SU-DHL-6 (cell line): ENCODE measurements around the gene CCR7.

Experiments used
- H2AFZ ChIP-seq: fragments of 200-600 bp; sonication (generic); 2 replicates; pipeline ENCODE4 v1.6.1; 2014; ENCODE audit warnings: low read depth, mild to moderate bottlenecking, moderate library complexity, mixed read lengths, antibody characterized with exemption, low read length; ENCODE audit not compliant: severe bottlenecking
- H3F3A ChIP-seq: fragments of 200-600 bp; shearing (Covaris generic); 2 replicates; pipeline ENCODE4 v1.6.0; 2016; ENCODE audit warnings: antibody characterized with exemption, mild to moderate bottlenecking; ENCODE audit not compliant: insufficient read depth
- H3K27ac ChIP-seq: fragments of 200-600 bp; sonication (generic); 2 replicates; pipeline ENCODE4 v1.5.1; 2016; ENCODE audit warnings: low read depth, mild to moderate bottlenecking, low read length, moderate library complexity, mixed read lengths
- H3K27me3 ChIP-seq: fragments of 200-600 bp; sonication (generic), shearing (Covaris generic); 2 replicates; pipeline ENCODE4 v1.6.0; 2014; ENCODE audit warnings: mild to moderate bottlenecking, low read length
- H3K36me3 ChIP-seq: fragments of 200-600 bp; sonication (generic); 2 replicates; pipeline ENCODE4 v1.6.1; 2014; ENCODE audit warnings: mild to moderate bottlenecking, low read length, mixed read lengths
- H3K4me2 ChIP-seq: fragments of 300-600, 200-600 bp; shearing (Covaris generic), sonication (generic); 2 replicates; pipeline ENCODE4 v1.6.0; 2014; ENCODE audit warnings: low read length, low read depth, mild to moderate bottlenecking; ENCODE audit not compliant: poor library complexity, severe bottlenecking
- H3K4me3 ChIP-seq: fragments of 200-600 bp; sonication (generic); 2 replicates; pipeline ENCODE4 v1.5.1; 2014; ENCODE audit warnings: antibody characterized with exemption, low read length, mild to moderate bottlenecking, mixed read lengths; ENCODE audit not compliant: insufficient read depth, poor library complexity, severe bottlenecking
- H3K79me2 ChIP-seq: fragments of 200-600 bp; sonication (generic); 2 replicates; pipeline ENCODE4 v1.6.1; 2014; ENCODE audit warnings: mild to moderate bottlenecking, low read length, moderate library complexity; ENCODE audit not compliant: insufficient read depth
- H3K9ac ChIP-seq: fragments of 200-600 bp; sonication (generic); 2 replicates; pipeline ENCODE4 v1.7.0; 2014; ENCODE audit warnings: mild to moderate bottlenecking, low read length
- H3K9me2 ChIP-seq: fragments of 200-600 bp; sonication (generic); replicated peaks from 2 replicates; pipeline ENCODE4 v1.6.1; 2014; ENCODE audit warnings: low read length; ENCODE audit not compliant: insufficient read depth
- H3K9me3 ChIP-seq: fragments of 200-600 bp; sonication (generic); 2 replicates; pipeline ENCODE4 v1.6.1; 2014; ENCODE audit warnings: low read length, mixed read lengths; ENCODE audit not compliant: insufficient read depth
- H4K20me1 ChIP-seq: fragments of 200-600 bp; sonication (generic); 2 replicates; pipeline ENCODE4 v1.6.1; 2014; ENCODE audit warnings: low read depth, mild to moderate bottlenecking, antibody characterized with exemption, low read length, moderate library complexity, mixed read lengths
- CTCF ChIP-seq: fragments of 200-600 bp; sonication (generic); IDR thresholded peaks from one replicate; pipeline ENCODE4 v1.5.1; 2017; ENCODE audit warnings: antibody characterized with exemption, mild to moderate bottlenecking, low read length, moderate library complexity; ENCODE audit not compliant: insufficient read depth, poor library complexity, severe bottlenecking
- EZH2phosphoT487 ChIP-seq: fragments of 200-600 bp; sonication (generic), shearing (Covaris generic); conservative IDR thresholded peaks from 2 replicates; pipeline ENCODE4 v1.6.1; 2018; ENCODE audit warnings: mild to moderate bottlenecking, antibody characterized with exemption, low read length, moderate library complexity, mixed read lengths

The CCR7 gene

DNA sequence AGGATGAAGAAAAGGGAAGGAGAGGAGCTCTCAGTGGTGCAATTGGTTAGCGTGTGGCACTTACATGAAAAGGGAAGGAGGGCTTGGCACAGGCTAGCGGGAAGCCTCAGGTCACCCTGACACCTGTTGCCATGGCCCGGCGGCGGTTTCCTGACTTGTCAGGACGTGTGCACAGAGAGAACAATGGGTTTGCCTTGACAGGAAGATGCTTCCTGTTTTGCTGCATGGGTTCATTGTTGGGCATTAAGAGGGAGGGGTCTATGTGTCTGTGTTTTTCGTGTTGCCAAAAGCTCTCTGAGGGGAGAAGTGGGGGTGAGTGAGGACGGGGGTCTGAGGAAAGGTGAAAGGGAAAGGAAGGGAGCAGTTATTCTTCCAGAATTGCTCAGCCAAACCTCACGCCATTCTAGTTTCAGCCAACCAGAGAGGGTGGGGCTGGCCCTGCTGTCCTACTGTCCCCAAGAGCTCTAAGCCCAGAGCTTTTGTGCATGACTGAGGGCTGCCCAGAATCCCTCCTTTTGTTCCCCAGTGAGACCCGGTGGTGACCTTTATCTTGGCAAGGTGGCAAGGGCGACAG, 17.1 kb upstream of the CCR7 start:
- TF ChIP-seq CTCF (no peak), EZH2phosphoT487 (no peak)
- H4K20me1 ChIP-seq, result no peaks in the 10 kb centered on the region
- H3K9me2 ChIP-seq, result no peaks in the 10 kb centered on the region
- no peaks in the 10 kb centered on the region for H3K9me3 ChIP-seq
- H3K27me3 ChIP-seq, result no peaks in the 10 kb centered on the region
- peak overlapping the region; percentile 77 for H2AFZ ChIP-seq
- H3F3A ChIP-seq, result no peaks in the 10 kb centered on the region
- no peak overlapping the region for H3K27ac ChIP-seq
- peak overlapping the region; percentile 33 for H3K4me2 ChIP-seq
- no peak overlapping the region for H3K9ac ChIP-seq
- H3K4me3 ChIP-seq, result no peak overlapping the region
- no peaks in the 10 kb centered on the region for H3K36me3 ChIP-seq
- H3K79me2 ChIP-seq, result no peaks in the 10 kb centered on the region

DNA sequence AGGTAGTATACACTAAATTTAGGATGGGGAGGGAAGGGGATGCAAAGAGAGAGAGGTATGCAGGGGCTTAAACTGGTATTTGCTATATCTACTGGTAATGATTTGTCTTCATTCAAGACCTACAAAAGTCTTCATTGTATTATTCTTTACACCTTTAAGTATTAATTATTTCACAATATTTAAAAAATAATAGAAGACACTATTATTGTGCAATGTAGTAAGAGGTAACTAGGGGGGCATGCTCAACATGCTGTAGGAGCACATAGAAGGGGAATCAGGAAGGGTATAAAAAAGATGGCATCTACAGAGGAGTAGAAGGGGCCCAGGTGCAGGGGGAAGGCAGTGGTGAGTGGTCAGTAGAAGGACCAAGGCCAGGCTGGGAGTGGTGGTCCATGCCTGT, 14.9 kb upstream of the CCR7 start:
- Histone ChIP-seq H3K27ac (no peak overlapping the region), H3K9me3 (no peaks in the 10 kb centered on the region), H3K4me3 (no peak overlapping the region), H3K79me2 (no peaks in the 10 kb centered on the region), H3F3A (no peaks in the 10 kb centered on the region), H4K20me1 (no peaks in the 10 kb centered on the region), H3K4me2 (no peak overlapping the region), H3K27me3 (peaks cover 2% of the 10 kb centered on the region; the same call in 1 of the 2 replicates), H3K36me3 (no peaks in the 10 kb centered on the region), H3K9ac (no peak overlapping the region), H2AFZ (no peak overlapping the region), H3K9me2 (no peaks in the 10 kb centered on the region)
- TF ChIP-seq CTCF, result no peak
- no peak for TF ChIP-seq EZH2phosphoT487

DNA sequence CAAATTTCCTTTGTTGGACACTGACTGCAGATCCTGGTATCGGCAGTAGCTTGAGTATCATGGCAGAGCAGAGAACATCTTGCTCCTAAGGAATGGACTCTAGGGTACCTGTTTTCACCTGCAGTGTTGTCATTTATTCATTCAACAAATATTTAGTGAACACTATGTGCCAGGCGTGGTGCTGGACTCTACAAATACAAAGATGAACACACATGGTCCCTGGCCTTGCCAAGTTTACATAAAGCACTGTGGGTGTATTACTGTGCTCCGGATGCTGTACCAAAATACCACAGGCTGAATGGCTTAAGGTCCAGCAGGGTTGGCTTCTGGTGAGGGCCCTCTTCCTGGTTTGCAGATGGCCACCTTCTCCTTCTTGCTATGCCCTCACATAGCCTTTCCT, 14.2 kb upstream of the CCR7 start:
- peaks cover 3% of the 10 kb centered on the region; the same call in 1 of the 2 replicates for H3K36me3 ChIP-seq
- H3K79me2 ChIP-seq, result no peaks in the 10 kb centered on the region
- no peak overlapping the region for H3K4me3 ChIP-seq
- H3K9ac ChIP-seq, result no peak overlapping the region
- no peak overlapping the region for H3K27ac ChIP-seq
- H4K20me1 ChIP-seq, result no peaks in the 10 kb centered on the region
- H3F3A ChIP-seq, result no peaks in the 10 kb centered on the region
- TF ChIP-seq CTCF, result no peak
- TF ChIP-seq EZH2phosphoT487, result no peak
- no peak overlapping the region for H3K4me2 ChIP-seq
- no peaks in the 10 kb centered on the region for H3K9me2 ChIP-seq
- no peaks in the 10 kb centered on the region; the same call in 1 of the 2 replicates for H3K9me3 ChIP-seq
- H2AFZ ChIP-seq, result no peak overlapping the region
- peaks cover 5% of the 10 kb centered on the region; the same call in 1 of the 2 replicates for H3K27me3 ChIP-seq
